Activated CD4-positive, alpha-beta T cell treated with anti-CD3 and anti-CD28 coated beads for 36 hours (primary cell): ENCODE data around the gene SEMA3A. TPM values are rescaled to one million over a fixed set of nuclear protein-coding genes. Genes with fewer than 3 reads are reported as not detected.
"Not testable (repeated sequence)": the region's sequence is repeated elsewhere in the genome, so short reads cannot be mapped to it uniquely, and the experiment has no call there.

Source experiments
- ATAC-seq: fragments of 200-7000 bp; cut with Tn5 transposase; one replicate; pipeline ENCODE4 v1.10.0; 2021; ENCODE audit warnings: mild to moderate bottlenecking, moderate library complexity
- CTCF ChIA-PET: fragments of 350-600 bp; sonication (Branson Sonifier 250); formaldehyde crosslinking; loops from one replicate; lab custom pipeline; 2021; ENCODE audit warnings: antibody characterized with exemption; lab: Charles Lee
- POLR2A ChIA-PET: fragments of 350-600 bp; sonication (Branson Sonifier 250); formaldehyde crosslinking; loops from one replicate; lab custom pipeline; 2021; ENCODE audit warnings: antibody characterized with exemption, inconsistent platforms; lab: Charles Lee
- DNase-seq: peaks from one replicate; pipeline ENCODE4 v3.0.0-alpha.2; 2020
- H3K27ac Mint-ChIP-seq: one replicate; pipeline ENCODE4 v1.8.0; 2021; ENCODE audit warnings: mixed read lengths
- H3K27me3 Mint-ChIP-seq: one replicate; pipeline ENCODE4 v1.8.0; 2021; ENCODE audit warnings: mixed read lengths
- H3K36me3 Mint-ChIP-seq: one replicate; pipeline ENCODE4 v1.8.0; 2021; ENCODE audit warnings: low read depth, mixed read lengths
- H3K4me1 Mint-ChIP-seq: one replicate; pipeline ENCODE4 v1.8.0; 2021; ENCODE audit warnings: mixed read lengths
- H3K4me3 Mint-ChIP-seq: one replicate; pipeline ENCODE4 v1.8.0; 2021; ENCODE audit warnings: mild to moderate bottlenecking, moderate library complexity, mixed read lengths
- H3K9me3 Mint-ChIP-seq: one replicate; pipeline ENCODE4 v1.8.0; 2021; ENCODE audit warnings: low read depth, mixed read lengths
- intact Hi-C, 2 experiments: fragments of 100-400 bp; cut with DNase I in 1 of 2; cut with micrococcal nuclease in 1 of 2; formaldehyde crosslinking; loops; one replicate each; pipeline versions ENCODE4 v1.14.2 to v1.15.1; 2022 to 2024; cut with DNase I, micrococcal nuclease
- total RNA-seq, 2 experiments: library from RNA; stranded (reverse); gene quantifications; one replicate each; pipeline ENCODE4 v1.2.3, GENCODE V29; 2021

Gene SEMA3A
- total RNA-seq, 2 experiments from 2014 or later: 1.4 to 1.6 TPM

DNA sequence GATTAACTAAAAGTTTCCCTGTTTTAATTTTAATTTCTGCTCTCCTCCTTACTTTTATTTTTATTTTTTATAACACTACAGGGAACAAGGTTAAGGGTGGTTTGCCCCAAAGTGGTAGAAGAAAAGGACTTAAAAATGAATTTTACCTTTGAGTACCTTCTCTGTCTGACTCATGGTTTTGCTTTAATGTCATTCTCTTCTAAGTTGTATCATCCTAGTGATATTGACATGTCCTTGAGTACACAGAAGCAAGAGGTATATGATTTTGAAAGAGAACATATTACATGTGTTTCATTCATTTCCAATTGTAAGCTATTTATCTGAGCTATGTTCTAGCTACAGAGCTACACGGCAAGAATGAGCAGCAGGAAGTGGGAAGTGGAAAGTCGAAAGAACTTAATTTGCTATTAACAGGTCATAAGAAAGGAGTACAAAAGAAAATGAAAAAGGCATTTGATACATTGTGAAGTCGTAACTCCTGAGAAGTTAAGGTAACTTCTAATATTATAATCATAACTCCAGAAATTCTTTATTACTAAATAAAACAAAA is 112.5 kb downstream of the SEMA3A start:
- Mint-ChIP-seq H3K27me3 (no peaks in the 10 kb centered on the region), H3K4me1 (peaks cover 7% of the 10 kb centered on the region), H3K27ac (no peak overlapping the region), H3K4me3 (no peak overlapping the region), H3K36me3 (no peaks in the 10 kb centered on the region), H3K9me3 (no peaks in the 10 kb centered on the region)
- POLR2A ChIA-PET: no interaction called here
- intact Hi-C loops: loop anchor here in 1 of 2 experiments (10.0 kb wide), 1 partner anchor 1393 kb away; no protein-coding TSS in a partner anchor
- CTCF ChIA-PET: no interaction called here
- no peak for DNase-seq
- ATAC-seq: peak; percentile 68

DNA sequence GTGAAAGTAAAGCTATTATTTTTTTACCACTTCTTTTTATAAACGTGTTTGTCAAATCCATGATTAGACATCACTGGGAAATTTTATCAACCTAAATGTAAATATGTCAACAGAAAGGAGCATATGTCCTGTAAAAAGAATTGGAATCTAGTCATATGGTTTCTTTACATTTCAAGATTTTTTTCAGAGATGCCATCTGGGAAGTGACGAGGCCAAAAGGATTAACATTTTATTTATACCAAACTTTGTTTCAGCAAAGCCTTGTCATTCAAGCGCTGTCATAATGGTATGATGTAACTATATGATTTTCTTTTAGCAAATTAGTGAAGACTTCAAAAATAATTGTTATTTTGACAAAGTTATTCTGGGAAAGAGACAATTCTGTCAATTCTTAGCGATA is 117.3 kb downstream of the SEMA3A start:
- DNase-seq (no peak), ATAC-seq (no peak)
- Mint-ChIP-seq H3K9me3 (no peaks in the 10 kb centered on the region), H3K27me3 (no peaks in the 10 kb centered on the region), H3K4me1 (peaks cover 6% of the 10 kb centered on the region), H3K4me3 (no peak overlapping the region), H3K36me3 (no peaks in the 10 kb centered on the region), H3K27ac (no peak overlapping the region)
- ChIA-PET POLR2A (no interaction called here), CTCF (no interaction called here)
- intact Hi-C loops: no loop called here

DNA sequence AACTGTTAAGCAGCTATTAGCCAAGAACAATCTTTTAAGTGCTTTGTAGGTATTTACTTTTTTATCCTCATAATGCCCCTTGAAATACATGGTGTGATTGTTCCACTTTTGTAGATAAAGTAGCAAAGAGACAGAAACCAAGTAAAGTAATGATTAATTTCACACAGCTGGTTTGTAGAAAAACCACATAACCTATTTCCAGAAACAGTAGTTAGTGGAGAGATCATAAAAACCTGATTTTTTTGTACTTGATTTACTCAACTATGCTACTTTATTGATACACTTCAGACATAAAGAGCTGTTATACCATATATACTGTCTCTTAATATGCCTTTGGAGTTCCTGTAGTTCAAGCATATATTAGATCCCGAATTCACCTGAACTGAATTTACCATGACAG is 118.4 kb downstream of the SEMA3A start:
- no peaks in the 10 kb centered on the region for H3K9me3 Mint-ChIP-seq
- no peaks in the 10 kb centered on the region for H3K36me3 Mint-ChIP-seq
- H3K27ac Mint-ChIP-seq: no peak overlapping the region
- no peak for ATAC-seq
- no peaks in the 10 kb centered on the region for H3K27me3 Mint-ChIP-seq
- ChIA-PET POLR2A (no interaction called here), CTCF (no interaction called here)
- H3K4me1 Mint-ChIP-seq: peaks cover 2% of the 10 kb centered on the region
- H3K4me3 Mint-ChIP-seq: no peak overlapping the region
- no peak for DNase-seq
- intact Hi-C loops: no loop called here

DNA sequence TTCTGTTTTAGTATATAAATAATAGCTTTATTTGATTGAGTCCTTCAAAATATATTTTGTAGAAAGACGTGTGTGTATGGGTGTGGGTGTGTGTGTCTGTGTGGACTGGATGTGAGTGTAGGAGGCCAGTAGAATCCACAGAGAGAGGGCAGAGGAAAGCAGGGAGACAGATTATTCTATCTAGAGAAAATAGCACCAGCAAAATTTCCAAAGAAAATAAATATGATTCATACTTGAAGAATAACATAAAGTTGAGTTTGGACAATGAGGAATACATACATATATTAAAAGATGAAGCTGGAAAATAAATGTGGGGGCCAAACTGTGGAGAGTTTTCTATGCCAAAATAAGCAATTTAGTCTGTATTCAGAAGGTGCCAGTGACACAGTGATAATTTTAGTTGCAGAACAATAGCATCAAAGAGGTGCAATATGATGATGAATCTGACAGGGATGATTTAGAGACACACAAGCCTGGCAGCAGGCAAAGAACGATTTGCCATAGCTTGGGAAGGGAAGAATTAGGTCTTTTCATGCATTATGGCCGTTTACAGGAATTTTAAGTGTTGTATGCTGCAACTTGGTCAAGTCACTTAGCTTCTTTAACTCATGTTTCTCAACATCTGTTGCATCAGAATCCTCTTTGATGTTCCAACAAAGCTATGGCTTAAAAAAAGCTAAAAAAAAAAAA is 121.3 kb downstream of the SEMA3A start:
- ChIA-PET POLR2A (no interaction called here), CTCF (interaction anchor here (0.6 kb wide), 1 partner anchor 41 kb away, joined by 4 read pairs; no protein-coding TSS in a partner anchor)
- no peak overlapping the region for H3K27ac Mint-ChIP-seq
- no peaks in the 10 kb centered on the region for H3K36me3 Mint-ChIP-seq
- peaks cover 2% of the 10 kb centered on the region for H3K4me1 Mint-ChIP-seq
- H3K27me3 Mint-ChIP-seq: no peaks in the 10 kb centered on the region
- H3K9me3 Mint-ChIP-seq: no peaks in the 10 kb centered on the region
- DNase-seq (no peak), ATAC-seq (no peak)
- H3K4me3 Mint-ChIP-seq: no peak overlapping the region
- intact Hi-C loops: no loop called here

DNA sequence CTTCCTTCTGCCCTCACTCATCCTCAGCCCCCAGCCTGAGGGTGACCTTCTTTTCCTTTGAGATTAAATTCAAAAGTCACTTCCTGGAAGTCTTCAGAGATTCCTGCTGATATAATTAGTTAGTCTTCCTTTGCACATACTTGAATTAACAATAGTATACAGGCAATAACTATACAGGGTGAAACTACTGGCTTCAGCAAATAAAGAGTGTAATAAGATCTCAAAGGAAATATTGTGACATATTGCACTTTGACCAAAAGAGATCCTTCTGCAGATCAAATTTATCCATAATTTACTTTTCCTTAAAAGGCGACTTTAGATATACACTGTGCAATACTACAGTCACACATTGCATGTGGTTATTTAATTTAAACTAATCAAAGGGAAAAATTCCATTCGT is 123.8 kb downstream of the SEMA3A start:
- H3K27me3 Mint-ChIP-seq: no peaks in the 10 kb centered on the region
- ChIA-PET CTCF (no interaction called here), POLR2A (no interaction called here)
- H3K27ac Mint-ChIP-seq: no peak overlapping the region
- H3K36me3 Mint-ChIP-seq: no peaks in the 10 kb centered on the region
- ATAC-seq (no peak), DNase-seq (no peak)
- intact Hi-C loops: no loop called here
- H3K4me3 Mint-ChIP-seq: no peak overlapping the region
- H3K4me1 Mint-ChIP-seq: no peaks in the 10 kb centered on the region
- no peaks in the 10 kb centered on the region for H3K9me3 Mint-ChIP-seq

DNA sequence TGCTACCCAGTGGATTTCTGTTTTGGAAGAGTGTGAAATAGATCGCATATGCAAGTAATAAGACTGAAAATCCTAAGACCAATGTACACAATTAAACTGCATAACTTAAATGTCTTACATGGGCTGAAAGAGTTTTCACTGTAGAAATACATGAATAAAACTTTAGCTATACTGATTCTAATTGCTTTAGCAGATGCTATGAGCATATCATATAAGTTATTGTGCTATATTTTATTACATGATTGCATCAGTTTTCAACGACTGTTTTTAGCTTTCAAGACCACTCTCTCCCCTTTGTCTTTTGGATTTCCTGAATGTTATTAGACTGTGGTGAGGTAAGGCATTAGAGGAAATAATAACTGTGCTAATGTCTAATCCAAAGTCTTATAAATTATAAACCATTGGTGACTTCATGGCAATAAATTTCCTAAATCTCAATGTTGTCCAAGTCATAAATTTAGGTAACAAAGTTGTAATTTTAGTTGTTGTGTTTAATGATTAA is 124.5 kb downstream of the SEMA3A start:
- H3K9me3 Mint-ChIP-seq: no peaks in the 10 kb centered on the region
- DNase-seq: no peak

DNA sequence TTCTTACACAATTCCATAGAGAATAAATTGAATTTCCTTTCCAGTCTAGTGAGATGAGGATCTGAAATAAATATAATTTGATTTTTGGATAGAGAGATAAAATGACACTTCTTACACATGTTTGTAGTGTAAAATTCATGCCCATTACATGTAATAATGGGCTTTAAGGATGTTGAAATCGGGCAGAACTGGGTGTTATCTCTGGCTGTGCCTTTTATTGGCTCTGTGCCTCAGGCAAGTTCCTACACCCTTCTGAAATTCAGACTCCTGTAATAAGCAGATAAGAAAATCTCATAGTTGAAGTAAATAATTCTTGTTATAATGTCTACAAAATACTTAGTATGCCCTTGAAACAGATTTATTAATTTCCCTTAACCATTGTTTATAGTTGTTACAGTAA is 125.6 kb downstream of the SEMA3A start:
- Mint-ChIP-seq H3K27ac (no peak overlapping the region), H3K9me3 (no peaks in the 10 kb centered on the region), H3K4me1 (no peaks in the 10 kb centered on the region), H3K27me3 (no peaks in the 10 kb centered on the region), H3K36me3 (no peaks in the 10 kb centered on the region), H3K4me3 (no peak overlapping the region)
- CTCF ChIA-PET: no interaction called here
- no peak for DNase-seq
- no peak for ATAC-seq
- POLR2A ChIA-PET: no interaction called here
- intact Hi-C loops: no loop called here

More for the DNA sequence above, 124.5 kb downstream of the SEMA3A start:
- intact Hi-C loops: no loop called here
- Mint-ChIP-seq H3K4me3 (no peak overlapping the region), H3K36me3 (no peaks in the 10 kb centered on the region), H3K27ac (no peak overlapping the region), H3K4me1 (no peaks in the 10 kb centered on the region), H3K27me3 (no peaks in the 10 kb centered on the region)
- ChIA-PET POLR2A (no interaction called here), CTCF (no interaction called here)
- ATAC-seq: no peak

DNA sequence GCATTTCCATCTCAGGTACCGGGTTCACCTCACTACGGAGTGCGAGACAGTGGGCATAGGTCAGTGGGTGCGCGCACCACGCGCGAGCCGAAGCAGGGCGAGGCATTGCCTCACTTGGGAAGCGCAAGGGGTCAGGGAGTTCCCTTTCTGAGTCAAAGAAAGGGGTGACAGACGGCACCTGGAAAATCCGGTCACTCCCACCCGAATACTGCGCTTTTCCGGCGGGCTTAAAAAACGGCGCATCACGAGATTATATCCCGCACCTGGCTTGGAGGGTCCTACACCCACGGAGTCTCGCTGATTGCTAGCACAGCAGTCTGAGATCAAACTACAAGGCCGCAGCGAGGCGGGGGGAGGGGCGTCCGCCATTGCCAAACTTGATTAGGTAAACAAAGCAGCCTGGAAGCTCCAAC is 132.1 kb downstream of the SEMA3A start:
- DNase-seq, H3K36me3 Mint-ChIP-seq, H3K4me1 Mint-ChIP-seq, POLR2A ChIA-PET, H3K4me3 Mint-ChIP-seq, ATAC-seq, H3K9me3 Mint-ChIP-seq, H3K27ac Mint-ChIP-seq, intact Hi-C loops, CTCF ChIA-PET, H3K27me3 Mint-ChIP-seq: not testable (repeated sequence)

DNA sequence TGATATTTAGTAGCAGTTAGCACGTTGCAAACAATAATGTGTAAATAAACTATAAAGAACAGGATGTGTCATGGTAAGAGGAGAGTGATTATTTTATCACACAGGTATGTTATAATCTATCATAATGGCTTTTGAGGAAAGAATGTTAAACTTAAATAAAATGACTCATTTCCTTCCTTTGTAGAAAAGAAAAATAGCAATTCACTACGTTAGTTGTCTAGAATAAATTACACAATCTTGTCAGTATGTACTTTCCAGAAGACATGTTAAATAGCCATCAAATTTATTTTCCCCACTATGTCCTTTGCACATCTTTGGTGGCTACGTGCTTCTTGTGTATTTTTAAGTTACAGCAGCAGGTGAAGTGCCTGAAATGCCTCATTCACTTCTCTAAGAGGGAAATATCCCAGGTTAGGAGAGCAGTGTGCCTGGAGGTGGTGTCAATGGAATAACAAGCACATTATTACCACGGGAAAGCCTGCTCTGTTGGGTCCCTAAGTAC is 133.8 kb downstream of the SEMA3A start:
- DNase-seq: no peak
- intact Hi-C loops: no loop called here
- ChIA-PET POLR2A (no interaction called here), CTCF (no interaction called here)
- H3K36me3 Mint-ChIP-seq: no peaks in the 10 kb centered on the region
- ATAC-seq: no peak
- no peaks in the 10 kb centered on the region for H3K27me3 Mint-ChIP-seq
- H3K4me3 Mint-ChIP-seq: no peak overlapping the region
- H3K4me1 Mint-ChIP-seq: peaks cover 3% of the 10 kb centered on the region
- no peak overlapping the region for H3K27ac Mint-ChIP-seq
- no peaks in the 10 kb centered on the region for H3K9me3 Mint-ChIP-seq

DNA sequence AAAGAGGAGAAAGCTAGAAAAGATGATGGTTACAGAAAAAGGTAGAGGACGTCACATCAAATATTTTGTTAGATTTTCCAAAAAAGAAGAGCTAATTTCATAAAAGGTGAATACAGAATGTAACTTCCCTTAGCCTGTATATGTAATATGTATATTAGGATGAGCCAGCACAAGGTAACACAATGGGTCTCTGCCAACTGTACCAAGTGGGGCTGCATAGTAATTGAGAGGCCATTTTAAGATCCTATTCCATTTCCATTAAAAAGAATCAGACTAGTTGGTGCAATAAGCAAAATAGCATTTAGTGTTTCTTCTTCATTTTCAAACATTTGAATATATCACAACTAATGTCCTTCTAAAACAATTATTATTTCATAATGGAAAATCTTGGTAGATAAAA is 134.6 kb downstream of the SEMA3A start:
- ChIA-PET POLR2A (no interaction called here), CTCF (no interaction called here)
- ATAC-seq (no peak), DNase-seq (no peak)
- no peaks in the 10 kb centered on the region for H3K27me3 Mint-ChIP-seq
- intact Hi-C loops: no loop called here
- peaks cover 1% of the 10 kb centered on the region for H3K9me3 Mint-ChIP-seq
- no peak overlapping the region for H3K4me3 Mint-ChIP-seq
- peaks cover 3% of the 10 kb centered on the region for H3K4me1 Mint-ChIP-seq
- no peaks in the 10 kb centered on the region for H3K36me3 Mint-ChIP-seq
- H3K27ac Mint-ChIP-seq: no peak overlapping the region

DNA sequence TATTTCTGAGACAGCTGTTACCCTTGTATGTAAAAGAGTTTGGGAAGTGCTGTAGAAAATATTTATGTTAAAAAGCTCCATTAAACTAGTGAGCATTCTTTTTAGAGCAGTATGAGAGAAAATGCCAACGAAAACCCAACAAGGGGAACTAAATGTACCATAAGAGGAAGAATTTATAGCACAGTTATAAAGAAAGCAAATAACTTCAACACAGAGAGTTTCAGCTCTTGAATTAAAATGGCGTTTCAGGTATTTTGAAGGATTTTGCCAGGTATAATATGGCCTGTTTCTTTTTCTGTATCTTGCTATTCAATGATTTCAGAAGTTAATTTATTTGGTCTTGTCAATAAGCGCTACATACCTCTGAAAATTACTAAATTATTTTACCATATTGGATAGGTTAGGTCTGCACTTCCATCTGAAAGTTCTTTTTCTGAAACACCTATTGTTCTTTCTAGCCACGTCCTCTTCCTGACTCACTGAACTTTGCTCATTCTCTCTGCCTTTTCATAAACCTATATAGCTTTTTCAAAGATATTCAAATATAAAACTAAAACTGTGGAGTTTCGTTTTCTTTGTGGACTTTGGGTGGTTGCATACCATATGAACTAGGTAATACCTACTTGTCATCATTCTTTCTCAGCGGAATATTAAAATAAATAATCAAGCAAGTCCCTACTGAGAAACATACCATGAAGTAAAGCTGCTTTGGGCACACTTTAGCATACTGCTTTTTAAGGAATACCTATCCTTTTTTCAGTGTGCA is 136.1 kb downstream of the SEMA3A start:
- peaks cover 3% of the 10 kb centered on the region for H3K4me1 Mint-ChIP-seq
- DNase-seq: no peak
- intact Hi-C loops: no loop called here
- H3K36me3 Mint-ChIP-seq: no peaks in the 10 kb centered on the region
- ATAC-seq: no peak
- no peaks in the 10 kb centered on the region for H3K27me3 Mint-ChIP-seq
- H3K4me3 Mint-ChIP-seq: no peak overlapping the region
- no peak overlapping the region for H3K27ac Mint-ChIP-seq
- H3K9me3 Mint-ChIP-seq: peaks cover 1% of the 10 kb centered on the region
- ChIA-PET POLR2A (no interaction called here), CTCF (no interaction called here)
